Gastroesophageal sphincter (tissue), 2 donors: ENCODE data around the gene MAP3K20.

Experiments
- EP300 ChIP-seq: sonication (generic); formaldehyde crosslinking; IDR thresholded peaks from one replicate; pipeline ENCODE4 v1.6.1; 2017; ENCODE audit warnings: antibody characterized with exemption, mild to moderate bottlenecking
- POLR2AphosphoS5 ChIP-seq: sonication (generic); formaldehyde crosslinking; IDR thresholded peaks from one replicate; pipeline ENCODE4 v1.6.1; 2017; ENCODE audit warnings: antibody characterized with exemption

DNA sequence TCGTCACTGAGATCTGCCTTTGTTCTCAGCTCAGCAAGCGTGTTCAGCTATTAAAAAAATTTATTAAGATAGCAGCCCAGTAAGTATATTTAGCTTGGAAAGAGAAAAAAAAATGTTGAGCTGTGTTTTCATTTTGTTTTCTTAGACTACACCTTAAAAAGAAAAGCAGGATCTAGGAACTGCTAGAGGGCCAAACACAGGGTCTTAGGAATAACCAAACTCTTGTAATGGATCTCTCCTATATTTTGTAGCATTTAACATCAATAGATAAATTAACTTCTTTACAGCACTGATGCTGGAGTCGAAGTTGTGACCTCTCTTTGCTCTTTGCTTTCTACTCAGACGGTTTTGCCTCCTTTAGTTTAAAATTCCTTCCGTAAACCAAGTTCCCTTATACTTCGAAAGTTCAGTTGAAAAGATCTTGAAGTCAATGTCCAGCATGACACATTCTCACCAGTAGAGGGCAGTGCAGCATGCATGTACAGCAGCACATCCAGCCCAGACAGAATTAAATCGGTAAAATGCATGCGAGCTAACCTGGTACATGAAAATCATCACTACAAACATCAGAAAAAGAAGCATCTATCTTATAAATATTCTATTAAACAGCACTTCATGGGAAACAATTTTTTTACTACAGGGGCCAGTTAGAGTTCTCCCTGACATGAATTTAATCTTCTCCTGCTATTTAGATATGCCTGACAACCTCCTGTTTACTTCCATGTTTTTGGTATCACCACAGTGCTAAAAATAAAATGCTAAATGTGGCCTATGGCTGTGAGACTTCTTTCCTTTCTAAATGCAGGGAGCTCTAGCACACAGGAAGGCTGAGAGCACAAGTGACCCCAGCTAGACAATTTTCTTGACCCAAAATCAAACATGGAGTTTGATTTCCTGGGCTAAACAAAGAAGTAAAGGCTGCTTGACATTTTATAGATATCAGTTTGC, 48.2 kb upstream of the MAP3K20 start:
- TF ChIP-seq POLR2AphosphoS5 (peak; percentile 57), EP300 (no peak)
